GM18870 (cell line): Measurements from ENCODE around the gene INHBB.
"Not testable (repeated sequence)": the region's sequence is repeated elsewhere in the genome, so short reads cannot be mapped to it uniquely, and the experiment has no call there.

Experiments
- ATAC-seq: cut with Tn5 transposase; IDR thresholded peaks from one replicate; pipeline ENCODE4 v1.9.1; 2021; ENCODE audit warnings: moderate library complexity; ENCODE audit not compliant: unreplicated experiment

Gene INHBB

GRCh38 chr2:120346026-120346666 is at the start of gene INHBB:
Gene INHBB (plus strand): TSS chr2:120346136. CDS start chr2:120346189, 53 bp downstream.
- ATAC-seq: no peak

GRCh38 chr2:120298173-120298835 is 47.6 kb upstream of the INHBB start:
- ATAC-seq: no peak

- no peak for ATAC-seq
Measured at GRCh38 chr2:120299004-120299403, 46.9 kb upstream of the INHBB start.

GRCh38 chr2:120299561-120299960 is 46.4 kb upstream of the INHBB start:
- ATAC-seq: no peak

GRCh38 chr2:120300385-120300784 is 45.6 kb upstream of the INHBB start:
- ATAC-seq: no peak

- ATAC-seq: no peak
Measured at GRCh38 chr2:120301284-120301683, 44.7 kb upstream of the INHBB start.

- ATAC-seq: no peak
Measured at GRCh38 chr2:120302301-120302700, 43.6 kb upstream of the INHBB start.

- ATAC-seq: no peak
Measured at GRCh38 chr2:120303177-120303576, 42.8 kb upstream of the INHBB start.

- ATAC-seq: no peak
Measured at GRCh38 chr2:120305296-120305695, 40.6 kb upstream of the INHBB start.

GRCh38 chr2:120305937-120306490 is 39.9 kb upstream of the INHBB start:
- ATAC-seq: no peak

- ATAC-seq: no peak
Measured at GRCh38 chr2:120307482-120307881, 38.5 kb upstream of the INHBB start.

GRCh38 chr2:120308038-120308910 is 37.7 kb upstream of the INHBB start:
- ATAC-seq: no peak

- ATAC-seq: peak; percentile 49
Measured at GRCh38 chr2:120310136-120310535, 35.8 kb upstream of the INHBB start.

GRCh38 chr2:120310841-120311240 is 35.1 kb upstream of the INHBB start:
- ATAC-seq: not testable (repeated sequence)

GRCh38 chr2:120312076-120312475 is 33.9 kb upstream of the INHBB start:
- ATAC-seq: no peak

- ATAC-seq: no peak
Measured at GRCh38 chr2:120312860-120313694, 32.9 kb upstream of the INHBB start.

- ATAC-seq: no peak
Measured at GRCh38 chr2:120313695-120314615, 32.0 kb upstream of the INHBB start.

GRCh38 chr2:120314690-120315366 is 31.1 kb upstream of the INHBB start:
- no peak for ATAC-seq
